Measurements from ENCODE around the gene VCX3A. TPM values are rescaled to one million over a fixed set of nuclear protein-coding genes. Genes with fewer than 3 reads are reported as not detected.
"Not testable (repeated sequence)": the region's sequence is repeated elsewhere in the genome, so short reads cannot be mapped to it uniquely, and the experiment has no call there.

The VCX3A gene
- total RNA-seq (2014; rRNA removed; shearing (Covaris generic)), result 0.21 and 0.26 TPM in 2 replicates
- polyA plus RNA-seq (2015; cell fraction: cytosol; rRNA removed), result 0.84 and 0.89 TPM in 2 replicates
- polyA plus RNA-seq (2015; cell fraction: nucleus; rRNA removed), result not detected in 2 replicates

- in situ Hi-C loops (cut with HindIII; ENCODE audit: low pct_unique_long_range_greater_than_20kb, low sequenced_read_pairs); DNase-seq (ENCODE audit: low read depth, low spot score): not testable (repeated sequence)
These were observed at the start of gene VCX3A for GRCh38 chrX:6535018-6535417. TSS of gene VCX3A (minus strand) at chrX:6535118. CDS start at chrX:6534497, 621 bp downstream.

- DNase-seq (ENCODE audit: low read depth, low spot score), result peak; percentile 10
- in situ Hi-C loops (cut with HindIII; ENCODE audit: low pct_unique_long_range_greater_than_20kb, low sequenced_read_pairs), result no loop called here
These were observed 39.8 kb upstream of the VCX3A start for GRCh38 chrX:6574762-6575161.

GRCh38 chrX:6568031-6568430, 33.1 kb upstream of the VCX3A start:
- in situ Hi-C loops (cut with HindIII; ENCODE audit: low pct_unique_long_range_greater_than_20kb, low sequenced_read_pairs), result no loop called here
- DNase-seq (ENCODE audit: low read depth, low spot score), result no peak

- in situ Hi-C loops (cut with HindIII; ENCODE audit: low pct_unique_long_range_greater_than_20kb, low sequenced_read_pairs), result no loop called here
- DNase-seq (ENCODE audit: low read depth, low spot score), result no peak
These were observed 24.1 kb upstream of the VCX3A start for GRCh38 chrX:6558979-6559378.

GRCh38 chrX:6557690-6558089, 22.8 kb upstream of the VCX3A start:
- DNase-seq (ENCODE audit: low read depth, low spot score), result no peak
- in situ Hi-C loops (cut with HindIII; ENCODE audit: low pct_unique_long_range_greater_than_20kb, low sequenced_read_pairs), result no loop called here

GRCh38 chrX:6550999-6551398, 16.1 kb upstream of the VCX3A start:
- no peak for DNase-seq (ENCODE audit: low read depth, low spot score)
- in situ Hi-C loops (cut with HindIII; ENCODE audit: low pct_unique_long_range_greater_than_20kb, low sequenced_read_pairs), result no loop called here

GRCh38 chrX:6545712-6546111, 10.8 kb upstream of the VCX3A start:
- in situ Hi-C loops (cut with HindIII; ENCODE audit: low pct_unique_long_range_greater_than_20kb, low sequenced_read_pairs), result no loop called here
- DNase-seq (ENCODE audit: low read depth, low spot score), result no peak

GRCh38 chrX:6526564-6527136, 8.3 kb downstream of the VCX3A start:
- no peak for DNase-seq (ENCODE audit: low read depth, low spot score)
- in situ Hi-C loops (cut with HindIII; ENCODE audit: low pct_unique_long_range_greater_than_20kb, low sequenced_read_pairs), result no loop called here

- no peak for DNase-seq (ENCODE audit: low read depth, low spot score)
- in situ Hi-C loops (cut with HindIII; ENCODE audit: low pct_unique_long_range_greater_than_20kb, low sequenced_read_pairs), result no loop called here
These were observed 17.5 kb downstream of the VCX3A start for GRCh38 chrX:6517376-6517775.

GRCh38 chrX:6506444-6506843, 28.5 kb downstream of the VCX3A start:
- no peak for DNase-seq (ENCODE audit: low read depth, low spot score)
- in situ Hi-C loops (cut with HindIII; ENCODE audit: low pct_unique_long_range_greater_than_20kb, low sequenced_read_pairs), result no loop called here

- in situ Hi-C loops (cut with HindIII; ENCODE audit: low pct_unique_long_range_greater_than_20kb, low sequenced_read_pairs), result no loop called here
- no peak for DNase-seq (ENCODE audit: low read depth, low spot score)
These were observed 29.0 kb downstream of the VCX3A start for GRCh38 chrX:6505960-6506359.

GRCh38 chrX:6500719-6501118, 34.2 kb downstream of the VCX3A start:
- DNase-seq (ENCODE audit: low read depth, low spot score), result no peak
- in situ Hi-C loops (cut with HindIII; ENCODE audit: low pct_unique_long_range_greater_than_20kb, low sequenced_read_pairs), result no loop called here

- in situ Hi-C loops (cut with HindIII; ENCODE audit: low pct_unique_long_range_greater_than_20kb, low sequenced_read_pairs), result no loop called here
- DNase-seq (ENCODE audit: low read depth, low spot score), result no peak
These were observed 36.6 kb downstream of the VCX3A start for GRCh38 chrX:6498324-6498723.

Data from SK-MEL-5 (cell line).